ENCODE results near the gene CSNK2A2.

Gene CSNK2A2

DNA sequence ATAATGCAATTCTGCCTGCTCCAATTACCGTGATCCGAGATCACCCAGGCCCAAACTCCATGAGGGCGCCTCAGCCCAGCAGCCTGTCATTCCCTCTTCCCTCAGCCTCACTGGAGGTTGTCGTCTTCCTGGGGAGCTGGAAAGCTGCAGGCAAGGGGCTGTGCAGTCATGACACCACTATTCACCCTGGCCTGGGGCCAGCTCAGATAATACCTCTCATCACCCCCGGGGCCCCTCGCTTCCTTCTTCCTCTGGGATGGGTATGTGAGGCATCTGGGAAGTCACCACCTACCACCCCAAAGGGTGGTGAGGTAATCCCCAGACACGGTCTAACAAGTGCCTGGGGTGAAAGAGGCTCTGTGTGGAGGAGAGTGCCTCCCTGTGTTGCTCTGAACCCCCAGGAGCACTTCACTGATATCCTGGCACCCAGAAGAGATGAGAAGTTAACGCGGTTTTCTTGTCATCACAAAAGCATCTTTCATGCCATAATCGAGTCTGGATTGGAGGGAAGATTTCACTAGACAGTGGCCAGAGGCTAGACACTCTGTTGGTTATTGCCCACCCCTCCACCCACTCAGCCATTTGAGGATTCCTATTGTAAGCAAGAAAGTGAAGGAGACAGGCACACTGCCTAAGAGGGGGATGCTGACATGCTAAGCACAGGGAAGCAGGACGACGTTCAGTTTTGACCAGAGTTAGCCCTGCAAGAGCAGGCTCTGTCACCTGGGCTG lies 87.2 kb downstream of the CSNK2A2 start:
- DNase-seq (ENCODE audit: low read depth in 3 of 3), result no peak

DNA sequence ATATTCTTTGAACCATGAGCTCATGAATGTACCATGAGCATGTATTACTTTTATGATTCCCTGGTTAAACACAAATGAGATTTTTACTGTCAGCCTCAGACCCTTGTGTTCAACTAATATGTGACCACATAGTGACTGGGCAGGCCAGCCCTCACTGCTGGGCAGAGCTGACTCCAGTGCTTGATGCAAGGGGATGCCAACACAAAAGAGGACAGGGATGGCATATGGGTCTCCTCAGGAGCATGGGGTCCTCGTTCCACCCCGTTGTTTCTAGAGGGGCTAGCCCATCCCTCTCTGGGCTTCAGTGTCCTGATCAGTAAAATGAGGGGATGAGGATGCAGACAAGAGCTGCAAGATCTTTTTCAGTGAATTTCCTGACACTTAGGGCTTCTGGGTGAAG lies 88.0 kb downstream of the CSNK2A2 start:
- no peak for DNase-seq (ENCODE audit: low read depth in 3 of 3)

DNA sequence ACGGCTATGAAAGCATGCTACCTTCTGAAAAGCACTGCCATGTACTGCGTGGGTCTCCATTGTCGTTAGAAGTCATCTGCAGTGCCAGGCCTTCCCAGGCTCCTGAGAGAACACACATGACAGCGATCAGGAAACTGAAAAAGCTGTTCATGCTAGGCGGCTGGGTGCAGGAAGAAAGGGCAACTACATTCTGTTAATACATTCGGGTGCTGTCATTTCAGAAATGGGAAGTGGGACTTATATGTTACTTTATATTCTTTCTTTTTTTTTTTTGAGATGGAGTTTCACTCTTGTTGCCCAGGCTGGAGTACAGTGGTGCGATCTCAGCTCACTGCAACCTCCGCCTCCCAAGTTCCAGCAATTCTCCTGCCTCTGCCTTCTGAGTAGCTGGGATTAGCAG lies 88.6 kb downstream of the CSNK2A2 start:
- no peak for DNase-seq (ENCODE audit: low read depth in 3 of 3)
